DMS53 treated with DMSO at 0.1 percent for 48 hours (cell line): ENCODE data around the gene TRAF2.
"Not testable (repeated sequence)": the region's sequence is repeated elsewhere in the genome, so short reads cannot be mapped to it uniquely, and the experiment has no call there.

Experiments used
- DNase-seq: peaks from one replicate; lab custom pipeline; 2025; ENCODE audit not compliant: unreplicated experiment; lab: John Stamatoyannopoulos, UW

Gene TRAF2, protein sequence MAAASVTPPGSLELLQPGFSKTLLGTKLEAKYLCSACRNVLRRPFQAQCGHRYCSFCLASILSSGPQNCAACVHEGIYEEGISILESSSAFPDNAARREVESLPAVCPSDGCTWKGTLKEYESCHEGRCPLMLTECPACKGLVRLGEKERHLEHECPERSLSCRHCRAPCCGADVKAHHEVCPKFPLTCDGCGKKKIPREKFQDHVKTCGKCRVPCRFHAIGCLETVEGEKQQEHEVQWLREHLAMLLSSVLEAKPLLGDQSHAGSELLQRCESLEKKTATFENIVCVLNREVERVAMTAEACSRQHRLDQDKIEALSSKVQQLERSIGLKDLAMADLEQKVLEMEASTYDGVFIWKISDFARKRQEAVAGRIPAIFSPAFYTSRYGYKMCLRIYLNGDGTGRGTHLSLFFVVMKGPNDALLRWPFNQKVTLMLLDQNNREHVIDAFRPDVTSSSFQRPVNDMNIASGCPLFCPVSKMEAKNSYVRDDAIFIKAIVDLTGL

GRCh38 chr9:136885950-136886578, at the start of gene TRAF2:
TRAF2 (plus strand) TSS chr9:136886516; CDS start chr9:136898741, 12,225 bp downstream.
- DNase-seq = peak; percentile 92

DNA sequence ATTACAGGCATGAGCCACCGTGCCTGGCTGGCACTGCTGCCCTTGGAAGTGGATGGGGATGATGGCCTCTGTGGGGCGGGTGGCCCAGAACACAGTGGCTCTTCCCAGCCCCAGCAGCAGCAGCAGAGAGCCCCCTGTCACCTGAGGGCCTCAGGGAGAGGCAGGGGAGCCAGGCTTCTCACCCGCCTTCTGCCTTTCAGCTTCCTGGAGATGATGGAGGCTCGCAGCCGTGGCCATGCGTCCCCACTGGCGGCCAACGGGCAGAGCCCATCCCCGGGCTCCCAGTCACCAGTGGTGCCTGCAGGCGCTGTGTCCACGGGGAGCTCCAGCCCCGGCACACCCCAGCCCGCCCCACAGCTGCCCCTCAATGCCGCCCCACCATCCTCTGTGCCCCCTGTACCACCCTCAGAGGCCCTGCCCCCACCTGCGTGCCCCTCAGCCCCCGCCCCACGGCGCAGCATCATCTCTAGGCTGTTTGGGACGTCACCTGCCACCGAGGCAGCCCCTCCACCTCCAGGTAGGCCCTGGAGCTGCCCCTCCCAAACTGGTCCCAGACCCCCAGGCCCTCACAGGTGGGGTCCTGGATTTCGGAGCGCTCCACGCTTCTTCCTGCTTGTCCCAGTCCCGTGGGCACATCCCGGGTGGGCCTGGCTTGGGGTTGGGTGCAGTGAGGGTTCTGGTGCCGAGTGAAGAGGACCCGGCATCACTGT, 49.0 kb upstream of the TRAF2 start:
- no peak for DNase-seq

GRCh38 chr9:136837856-136838277, 48.4 kb upstream of the TRAF2 start:
- not testable (repeated sequence) for DNase-seq

GRCh38 chr9:136838314-136839228, 47.7 kb upstream of the TRAF2 start:
- no peak for DNase-seq

GRCh38 chr9:136839229-136840139, 46.8 kb upstream of the TRAF2 start:
- DNase-seq = no peak

- peak; percentile 44 for DNase-seq
Measured at GRCh38 chr9:136840140-136840876, 46.0 kb upstream of the TRAF2 start.

- DNase-seq = peak; percentile 86
Measured at GRCh38 chr9:136840877-136841645, 45.3 kb upstream of the TRAF2 start.

- DNase-seq = peak; percentile 43
Measured at GRCh38 chr9:136841646-136842379, 44.5 kb upstream of the TRAF2 start.

- peak; percentile 35 for DNase-seq
Measured at GRCh38 chr9:136842380-136842948, 43.9 kb upstream of the TRAF2 start, which contains the start of gene AJM1. AJM1 (plus strand) TSS chr9:136842478; CDS start chr9:136844415, 1,937 bp downstream.

GRCh38 chr9:136843159-136843800, 43.0 kb upstream of the TRAF2 start:
- DNase-seq = not testable (repeated sequence)

DNA sequence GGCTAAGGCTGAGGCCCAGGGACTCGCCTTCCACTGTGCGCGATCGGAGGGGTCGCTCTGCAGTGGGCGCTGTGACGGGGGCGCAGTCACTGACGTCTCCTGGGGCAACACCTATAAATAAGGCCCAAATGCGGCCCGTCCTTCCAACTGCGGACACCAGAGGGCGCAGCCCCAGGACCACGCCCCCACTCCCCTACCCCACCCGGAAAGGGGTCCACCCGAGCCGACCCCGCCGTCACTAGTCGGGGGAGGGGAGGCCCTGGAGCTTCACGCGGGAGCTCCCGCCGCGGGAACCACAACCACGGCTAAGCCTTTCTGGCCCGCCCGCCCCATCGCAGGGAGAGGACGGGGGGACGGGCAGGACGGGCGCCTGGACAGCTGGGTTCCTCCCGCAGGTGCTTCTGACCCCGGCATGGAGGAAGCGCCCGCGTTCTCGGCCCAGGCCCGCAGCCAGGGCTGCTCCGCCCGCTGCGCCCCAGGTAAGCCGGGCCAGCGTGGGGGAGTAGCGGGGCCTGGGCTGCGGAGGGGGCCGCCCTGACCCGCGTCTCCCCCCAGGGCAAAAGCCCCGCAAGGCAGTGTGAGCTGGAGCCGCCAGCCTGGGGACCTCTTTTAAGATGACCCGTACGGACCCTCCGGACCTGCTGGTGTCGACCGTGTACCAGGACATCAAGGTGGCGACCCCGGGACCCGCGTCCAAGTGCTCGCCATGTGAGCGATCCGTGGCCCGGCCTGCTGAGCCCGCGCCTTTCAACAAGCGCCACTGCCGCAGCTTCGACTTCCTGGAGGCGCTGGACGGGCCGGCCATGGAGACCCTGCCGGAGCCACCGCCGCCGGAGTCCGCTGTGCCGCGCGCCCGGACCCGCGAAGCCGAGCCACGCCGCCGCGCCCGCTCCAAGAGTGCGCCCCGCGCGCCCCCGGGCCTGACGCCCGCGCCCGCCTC, 42.2 kb upstream of the TRAF2 start:
- not testable (repeated sequence) for DNase-seq

- no peak for DNase-seq
Measured at GRCh38 chr9:136844761-136845464, 41.4 kb upstream of the TRAF2 start.

GRCh38 chr9:136845465-136846260, 40.7 kb upstream of the TRAF2 start:
- DNase-seq = no peak
